Subcutaneous abdominal adipose tissue (tissue), 5 donors: ENCODE data around the gene SEMA3E.
"Not testable (repeated sequence)": the region's sequence is repeated elsewhere in the genome, so short reads cannot be mapped to it uniquely, and the experiment has no call there.

Experiments used
- H3K27ac ChIP-seq: one replicate; pipeline ENCODE4 v1.7.0; 2013; ENCODE audit warnings: low read depth, mild to moderate bottlenecking, inconsistent platforms, low read length, moderate library complexity
- H3K27me3 ChIP-seq, 5 donors: one replicate each; pipeline ENCODE4 v1.7.0; 2013; ENCODE audit warnings: low read length in 5 of 5, inconsistent platforms in 1 of 5; ENCODE audit not compliant: control insufficient read depth in 5 of 5, insufficient read depth in 4 of 5
- H3K36me3 ChIP-seq, 5 donors: one replicate each; pipeline ENCODE4 v1.7.0; 2013; ENCODE audit warnings: low read length in 5 of 5; ENCODE audit not compliant: control insufficient read depth in 5 of 5, insufficient read depth in 5 of 5
- H3K4me1 ChIP-seq, 5 donors: one replicate each; pipeline ENCODE4 v1.7.0; 2013; ENCODE audit warnings: low read length in 5 of 5, mild to moderate bottlenecking in 3 of 5, moderate library complexity in 1 of 5; ENCODE audit not compliant: control insufficient read depth in 5 of 5, insufficient read depth in 5 of 5
- H3K4me3 ChIP-seq, 5 donors: one replicate each; pipeline ENCODE4 v1.7.0; 2013; ENCODE audit warnings: low read length in 5 of 5, low read depth in 1 of 5
- H3K9ac ChIP-seq, 5 donors: one replicate each; pipeline ENCODE4 v1.7.0; 2013; ENCODE audit warnings: low read length in 5 of 5, mild to moderate bottlenecking in 4 of 5, moderate library complexity in 3 of 5
- H3K9me3 ChIP-seq, 5 donors: one replicate each; pipeline ENCODE4 v1.7.0; 2013; ENCODE audit warnings: low read length in 5 of 5; ENCODE audit not compliant: control insufficient read depth in 5 of 5
- donor health status: healthy.
- donor health status: healthy.
- donor health status: healthy.
- donor health status: healthy.
- donor health status: healthy.

Gene SEMA3E

DNA sequence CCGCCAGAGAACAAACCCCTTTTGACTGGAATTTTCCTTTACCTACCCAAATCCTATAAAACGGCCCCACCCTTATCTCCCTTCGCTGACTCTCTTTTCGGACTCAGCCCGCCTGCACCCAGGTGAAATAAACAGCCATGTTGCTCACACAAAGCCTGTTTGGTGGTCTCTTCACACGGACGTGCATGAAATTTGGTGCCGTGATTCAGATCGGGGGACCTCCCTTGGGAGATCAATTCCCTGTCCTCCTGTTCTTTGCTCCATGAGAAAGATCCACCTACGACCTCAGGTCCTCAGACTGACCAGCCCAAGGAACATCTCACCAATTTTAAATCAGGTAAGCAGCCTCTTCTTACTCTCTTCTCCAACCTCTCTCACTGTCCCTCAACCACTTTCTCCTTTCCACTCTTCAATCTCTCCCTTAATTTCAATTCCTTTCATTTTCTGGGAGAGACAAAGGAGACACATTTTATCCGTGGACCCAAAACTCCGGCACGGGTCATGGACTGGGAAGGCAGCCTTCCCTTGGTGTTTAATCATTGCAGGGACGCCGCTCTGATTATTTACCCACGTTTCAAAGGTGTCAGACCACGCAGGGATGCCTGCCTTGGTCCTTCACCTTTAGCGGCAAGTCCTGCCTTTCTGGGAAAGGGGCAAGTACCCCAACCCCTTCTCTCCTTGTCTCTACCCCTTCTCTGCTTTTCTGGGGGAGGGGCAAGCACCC is 188.8 kb downstream of the SEMA3E start:
- H3K4me1 ChIP-seq, H3K27ac ChIP-seq, H3K36me3 ChIP-seq, H3K4me3 ChIP-seq, H3K9ac ChIP-seq, H3K9me3 ChIP-seq, H3K27me3 ChIP-seq: not testable (repeated sequence)

DNA sequence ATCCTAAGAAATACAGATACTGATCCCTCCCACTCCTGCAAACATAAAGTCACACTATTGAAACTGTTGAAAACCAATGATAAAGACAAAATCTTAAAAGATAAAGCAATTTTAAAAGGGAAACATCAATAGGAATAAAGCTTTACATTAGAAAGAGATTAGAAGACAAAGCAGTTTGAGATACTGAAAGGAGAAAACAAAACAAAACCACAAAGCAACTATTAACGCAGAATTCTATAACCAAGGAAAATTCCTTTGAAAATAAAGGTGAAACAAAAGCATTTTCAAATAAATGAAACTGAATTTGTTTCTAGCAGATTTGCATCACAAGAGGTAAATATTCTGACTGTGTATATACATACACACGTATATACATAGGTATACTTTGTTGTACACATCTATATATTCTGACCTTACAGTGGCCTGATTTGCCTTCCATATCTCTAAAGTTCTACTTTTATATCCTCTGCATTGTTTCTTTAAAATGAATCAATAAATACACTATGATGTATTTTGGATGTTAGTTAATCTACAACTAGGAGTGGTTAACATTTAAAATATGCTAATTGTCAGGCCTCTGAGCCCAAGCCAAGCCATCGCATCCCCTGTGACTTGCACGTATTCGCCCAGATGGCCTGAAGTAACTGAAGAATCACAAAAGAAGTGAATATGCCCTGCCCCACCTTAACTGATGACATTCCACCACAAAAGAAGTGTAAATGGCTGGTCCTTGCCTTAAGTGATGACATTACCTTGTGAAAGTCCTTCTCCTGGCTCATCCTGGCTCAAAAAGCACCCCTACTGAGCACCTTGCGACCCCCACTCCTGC is 189.6 kb downstream of the SEMA3E start:
- H3K27me3 ChIP-seq, H3K27ac ChIP-seq, H3K4me3 ChIP-seq, H3K9me3 ChIP-seq, H3K36me3 ChIP-seq, H3K9ac ChIP-seq, H3K4me1 ChIP-seq: not testable (repeated sequence)

DNA sequence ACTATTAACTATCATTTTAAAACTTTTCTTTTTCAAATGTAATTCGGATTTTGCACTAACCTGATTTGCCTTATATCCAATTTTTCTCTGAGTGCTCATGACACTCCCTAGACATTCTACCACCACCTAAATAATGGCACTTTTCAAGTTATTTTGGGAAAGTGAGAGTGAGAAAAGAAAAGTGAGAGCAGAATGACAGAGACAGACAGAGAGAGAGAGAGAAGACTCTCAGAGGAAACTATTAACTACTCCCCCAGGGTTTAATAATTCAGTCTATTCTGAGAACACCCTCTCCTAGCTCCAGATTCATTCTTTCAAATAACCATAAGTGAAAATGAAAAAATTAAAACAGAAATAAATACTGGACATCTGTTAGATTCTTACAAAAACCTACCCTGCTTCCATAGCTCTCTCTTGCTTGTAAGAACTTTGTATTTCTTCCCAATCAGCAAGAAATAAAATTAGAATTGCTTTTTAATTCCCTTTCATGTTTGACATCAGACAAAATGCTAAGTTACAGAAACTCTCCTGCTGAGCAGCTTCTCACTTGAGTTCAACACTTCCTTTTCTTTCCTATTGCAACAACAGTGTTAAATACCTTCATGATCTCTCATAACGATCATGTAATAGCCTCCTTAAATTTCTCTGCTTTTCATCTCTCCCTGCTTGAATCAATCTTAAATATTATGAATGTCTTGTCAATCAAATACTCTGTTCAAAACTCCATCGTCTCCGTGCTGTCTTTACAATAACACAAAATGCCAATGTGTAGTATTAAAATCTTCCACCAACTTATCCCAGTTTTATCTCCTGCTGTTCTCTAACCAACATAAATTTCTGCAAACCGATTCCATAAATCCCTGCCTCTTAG is 191.7 kb downstream of the SEMA3E start:
- no peaks in the 10 kb centered on the region for H3K9me3 ChIP-seq
- H3K4me3 ChIP-seq = no peak overlapping the region
- no peaks in the 10 kb centered on the region for H3K27me3 ChIP-seq
- no peak overlapping the region for H3K9ac ChIP-seq
- H3K36me3 ChIP-seq = no peaks in the 10 kb centered on the region
- peaks cover 0 to 8% (median 3%) of the 10 kb centered on the region in 5 donors for H3K4me1 ChIP-seq
- H3K27ac ChIP-seq = no peak overlapping the region

DNA sequence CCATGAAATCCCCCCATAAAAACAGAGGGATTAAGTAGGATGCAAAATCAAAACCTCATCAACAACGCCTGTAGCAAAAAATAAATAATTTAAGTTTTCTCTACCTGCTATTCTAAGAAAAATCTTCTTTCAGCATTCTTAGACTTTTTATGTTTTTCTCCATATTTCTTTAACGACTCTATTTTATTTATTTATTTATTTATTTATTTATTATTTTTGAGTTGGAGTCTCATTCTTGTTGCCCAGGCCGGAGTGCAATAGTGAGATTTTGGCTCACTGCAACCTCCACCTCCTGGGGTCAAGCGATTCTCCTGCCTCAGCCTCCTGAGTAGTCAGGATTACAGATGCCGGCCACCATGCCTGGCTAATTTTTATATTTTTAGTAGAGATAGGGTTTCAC is 192.5 kb downstream of the SEMA3E start:
- Histone ChIP-seq H3K4me1 (peaks cover 0 to 8% (median 3%) of the 10 kb centered on the region in 5 donors), H3K27me3 (no peaks in the 10 kb centered on the region), H3K27ac (no peak overlapping the region), H3K36me3 (no peaks in the 10 kb centered on the region), H3K9ac (no peak overlapping the region), H3K4me3 (no peak overlapping the region), H3K9me3 (no peaks in the 10 kb centered on the region)

DNA sequence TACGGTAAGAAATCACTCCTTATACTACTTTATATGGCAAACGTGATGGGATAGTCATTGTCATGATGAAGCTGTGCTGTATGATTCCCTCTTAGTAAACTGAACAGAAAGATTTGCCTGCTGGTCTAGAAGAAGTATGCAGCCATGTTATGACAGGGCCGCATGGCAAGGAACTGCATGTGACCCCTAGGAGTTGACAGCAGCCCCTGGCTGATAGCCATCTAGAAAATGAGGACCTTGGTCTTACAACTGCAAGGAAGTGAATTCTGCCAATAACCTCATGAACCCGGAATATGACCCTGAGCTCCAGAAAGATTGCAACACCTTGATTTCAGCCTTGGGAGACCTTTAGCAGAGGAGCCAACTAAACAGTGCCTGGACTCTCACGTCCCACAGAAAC is 193.3 kb downstream of the SEMA3E start:
- Histone ChIP-seq H3K27ac (no peak overlapping the region), H3K27me3 (no peaks in the 10 kb centered on the region), H3K4me1 (peaks cover 0 to 8% (median 3%) of the 10 kb centered on the region in 5 donors), H3K4me3 (no peak overlapping the region), H3K9ac (no peak overlapping the region), H3K9me3 (no peaks in the 10 kb centered on the region), H3K36me3 (no peaks in the 10 kb centered on the region)

DNA sequence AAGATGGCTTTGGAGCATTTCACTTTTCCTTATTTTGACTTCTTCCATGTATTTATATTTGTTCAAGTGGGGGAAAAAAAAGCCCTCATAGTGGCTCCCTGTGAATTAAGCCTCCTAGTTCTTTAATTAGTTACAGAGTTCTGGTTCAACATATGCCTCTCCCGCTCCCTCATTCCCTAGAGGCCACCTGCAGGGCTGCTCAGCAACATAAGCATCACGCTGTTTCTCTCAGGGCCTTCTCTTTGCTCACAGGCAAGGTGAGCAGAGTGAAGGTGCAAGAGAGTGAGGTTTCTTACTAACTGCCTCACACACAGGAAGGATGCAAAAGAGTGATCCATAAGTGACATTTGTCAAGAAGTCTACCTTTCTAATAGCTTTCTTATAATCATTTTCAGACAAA is 196.7 kb downstream of the SEMA3E start:
- Histone ChIP-seq H3K4me1 (peaks cover 0 to 8% (median 3%) of the 10 kb centered on the region in 5 donors), H3K9ac (no peak overlapping the region), H3K27ac (no peak overlapping the region), H3K9me3 (no peaks in the 10 kb centered on the region), H3K27me3 (no peaks in the 10 kb centered on the region), H3K36me3 (no peaks in the 10 kb centered on the region), H3K4me3 (no peak overlapping the region)

DNA sequence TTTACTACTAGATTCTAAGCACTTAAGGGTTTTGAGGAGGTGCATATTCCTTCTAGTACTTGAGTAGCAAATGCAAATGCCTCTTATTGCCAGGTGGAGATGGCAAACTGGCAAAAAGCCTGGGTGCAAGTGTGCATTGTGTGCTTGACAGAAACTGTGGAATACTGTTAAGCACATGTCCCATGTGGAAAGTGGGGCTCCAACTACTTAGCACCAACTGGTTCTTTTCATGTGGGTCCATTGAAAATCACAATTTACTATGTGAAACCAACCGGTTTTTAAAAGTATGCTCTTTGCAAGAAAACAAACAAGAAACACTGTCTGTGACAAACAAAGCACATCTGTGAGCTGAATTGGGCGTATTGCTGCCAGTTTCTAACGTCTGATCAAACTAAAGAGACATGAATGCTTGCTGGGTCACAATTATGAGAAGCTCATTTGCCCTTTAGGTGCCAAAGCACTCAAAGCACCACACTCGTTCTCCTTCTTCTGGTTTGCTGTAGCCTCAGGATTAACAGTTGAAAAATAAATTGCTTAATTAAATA is 197.4 kb downstream of the SEMA3E start:
- no peak overlapping the region for H3K27ac ChIP-seq
- H3K27me3 ChIP-seq = no peaks in the 10 kb centered on the region

DNA sequence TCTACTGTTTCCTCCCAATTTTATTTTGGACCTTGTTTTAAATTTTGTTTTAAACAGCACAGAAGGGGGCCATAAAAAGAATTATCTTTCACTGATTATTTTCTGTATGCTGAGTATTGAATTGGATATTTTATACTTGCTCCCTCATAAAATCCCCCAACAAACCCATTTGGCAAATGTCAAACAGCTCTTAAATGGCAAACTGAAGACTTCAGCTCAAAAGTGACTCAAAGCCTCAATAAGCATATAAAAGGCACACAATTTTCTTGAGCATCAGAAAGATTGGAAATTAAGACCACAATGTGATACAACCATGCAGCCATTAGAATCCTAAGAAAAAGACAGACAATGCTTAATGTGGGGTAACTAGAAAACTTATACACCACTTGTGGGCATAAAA is 199.2 kb downstream of the SEMA3E start:
- Histone ChIP-seq H3K27ac (no peak overlapping the region), H3K9ac (no peak overlapping the region), H3K36me3 (no peaks in the 10 kb centered on the region), H3K4me3 (no peak overlapping the region), H3K9me3 (no peaks in the 10 kb centered on the region), H3K4me1 (no peaks in the 10 kb centered on the region), H3K27me3 (no peaks in the 10 kb centered on the region)

More for the DNA sequence above, 197.4 kb downstream of the SEMA3E start:
- Histone ChIP-seq H3K4me1 (peaks cover 0 to 8% (median 3%) of the 10 kb centered on the region in 5 donors), H3K4me3 (no peak overlapping the region), H3K36me3 (no peaks in the 10 kb centered on the region), H3K9ac (no peak overlapping the region), H3K9me3 (no peaks in the 10 kb centered on the region)

DNA sequence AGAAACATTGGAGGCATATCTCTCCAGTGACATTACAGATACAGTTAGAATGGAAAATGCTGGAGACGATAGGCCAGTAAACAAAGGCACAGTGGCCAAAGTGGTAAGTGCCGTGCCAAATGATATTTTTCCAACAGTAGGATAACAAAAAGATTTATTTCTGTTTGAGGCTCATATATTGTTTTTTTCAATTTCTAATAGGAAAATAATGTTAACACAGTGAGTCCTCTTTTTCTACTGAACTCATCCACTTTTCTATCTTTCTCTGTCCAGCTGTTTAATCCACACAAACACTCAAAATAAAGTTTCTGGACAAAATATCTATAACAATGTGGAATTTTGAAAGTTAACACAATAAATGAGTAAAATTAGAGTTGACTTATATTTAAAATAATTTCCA is 201.3 kb downstream of the SEMA3E start:
- no peak overlapping the region for H3K27ac ChIP-seq
- H3K4me3 ChIP-seq = no peak overlapping the region
- H3K9ac ChIP-seq = no peak overlapping the region
- no peaks in the 10 kb centered on the region for H3K36me3 ChIP-seq
- no peaks in the 10 kb centered on the region for H3K9me3 ChIP-seq
- H3K4me1 ChIP-seq = no peaks in the 10 kb centered on the region
- no peaks in the 10 kb centered on the region for H3K27me3 ChIP-seq
